GM19395 (cell line): Measurements from ENCODE around the gene RFLNA.

Source experiments
- ATAC-seq: cut with Tn5 transposase; IDR thresholded peaks from one replicate; pipeline ENCODE4 v1.9.1; 2021; ENCODE audit warnings: mild to moderate bottlenecking, moderate library complexity; ENCODE audit not compliant: unreplicated experiment

The RFLNA gene

GRCh38 chr12:124335426-124336183, 40.7 kb downstream of the RFLNA start:
- no peak for ATAC-seq

GRCh38 chr12:124336184-124336437, 41.2 kb downstream of the RFLNA start:
- no peak for ATAC-seq

- no peak for ATAC-seq
Measured at GRCh38 chr12:124336742-124337520, 42.0 kb downstream of the RFLNA start.

GRCh38 chr12:124337622-124338021, 42.7 kb downstream of the RFLNA start:
- ATAC-seq: no peak

GRCh38 chr12:124338448-124338847, 43.6 kb downstream of the RFLNA start:
- no peak for ATAC-seq

- ATAC-seq: no peak
Measured at GRCh38 chr12:124338876-124339603, 44.1 kb downstream of the RFLNA start.

- no peak for ATAC-seq
Measured at GRCh38 chr12:124340080-124340900, 45.4 kb downstream of the RFLNA start.

- ATAC-seq: no peak
Measured at GRCh38 chr12:124341645-124342069, 46.8 kb downstream of the RFLNA start.

GRCh38 chr12:124344022-124344421, 49.1 kb downstream of the RFLNA start:
- ATAC-seq: no peak

GRCh38 chr12:124344526-124344925, 49.6 kb downstream of the RFLNA start:
- ATAC-seq: no peak

- no peak for ATAC-seq
Measured at GRCh38 chr12:124345795-124346194, 50.9 kb downstream of the RFLNA start.

GRCh38 chr12:124346425-124347168, 51.7 kb downstream of the RFLNA start:
- ATAC-seq: no peak

GRCh38 chr12:124347335-124347734, 52.4 kb downstream of the RFLNA start:
- no peak for ATAC-seq

GRCh38 chr12:124347805-124348658, 53.1 kb downstream of the RFLNA start:
- ATAC-seq: no peak

- ATAC-seq: no peak
Measured at GRCh38 chr12:124348659-124349380, 53.9 kb downstream of the RFLNA start.

GRCh38 chr12:124350491-124350890, 55.6 kb downstream of the RFLNA start:
- ATAC-seq: no peak

GRCh38 chr12:124351422-124351821, 56.5 kb downstream of the RFLNA start:
- ATAC-seq: no peak

- ATAC-seq: no peak
Measured at GRCh38 chr12:124352257-124352656, 57.4 kb downstream of the RFLNA start.

GRCh38 chr12:124352839-124353238, 57.9 kb downstream of the RFLNA start:
- no peak for ATAC-seq
